HG03354 (cell line): Measurements from ENCODE around the gene NDUFA3.

Experiments used
- ATAC-seq: cut with Tn5 transposase; IDR thresholded peaks from one replicate; pipeline ENCODE4 v1.9.1; 2021; ENCODE audit warnings: mild to moderate bottlenecking; ENCODE audit not compliant: unreplicated experiment, poor library complexity, severe bottlenecking

Gene NDUFA3

DNA sequence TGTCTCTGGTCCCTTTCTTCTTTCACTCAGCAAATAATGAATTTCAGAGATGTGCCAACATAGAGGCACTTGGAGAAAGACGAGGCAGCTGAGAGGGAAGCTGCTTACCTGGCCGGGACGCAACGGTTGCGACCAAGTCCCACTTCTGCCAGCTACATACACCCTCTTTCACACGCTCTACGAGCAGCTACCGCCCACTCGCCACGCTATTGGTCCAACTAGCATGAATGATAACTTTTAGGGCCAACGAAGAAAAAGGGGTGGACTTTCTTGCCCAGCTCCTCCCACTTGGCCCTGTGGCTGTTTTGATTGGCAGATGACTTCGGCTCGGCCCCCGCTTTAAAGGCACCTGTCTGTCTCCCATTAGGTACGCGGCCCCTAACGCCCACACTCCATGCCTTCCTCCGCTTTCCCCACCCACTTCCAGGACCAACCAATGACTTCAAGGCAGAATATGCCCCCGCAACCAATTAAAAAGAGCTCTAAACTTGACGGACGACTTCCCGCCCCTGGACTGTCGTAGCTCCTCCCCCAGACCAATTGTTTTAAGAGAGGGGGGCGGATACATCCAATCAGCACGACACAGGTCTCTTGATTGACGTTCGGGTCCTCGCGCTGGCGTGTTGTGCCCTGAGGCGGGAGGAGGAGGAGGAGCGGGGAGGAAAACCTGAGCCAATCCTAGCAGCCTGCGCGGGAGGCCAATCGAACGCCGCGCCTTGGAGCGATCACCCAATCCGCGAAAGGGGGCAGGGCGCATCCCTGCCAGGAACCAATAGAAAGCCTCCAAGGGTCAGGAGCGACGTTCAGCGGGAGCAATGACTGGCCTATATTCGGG lies 34.4 kb downstream of the NDUFA3 start:
- peak; percentile 83 for ATAC-seq

- ATAC-seq, result no peak
Observed at GRCh38 chr19:54137699-54138488, 35.2 kb downstream of the NDUFA3 start, which contains the start of gene CNOT3. TSS of gene CNOT3 (plus strand) at chr19:54137762. CDS start at chr19:54142979, 5,217 bp downstream.

DNA sequence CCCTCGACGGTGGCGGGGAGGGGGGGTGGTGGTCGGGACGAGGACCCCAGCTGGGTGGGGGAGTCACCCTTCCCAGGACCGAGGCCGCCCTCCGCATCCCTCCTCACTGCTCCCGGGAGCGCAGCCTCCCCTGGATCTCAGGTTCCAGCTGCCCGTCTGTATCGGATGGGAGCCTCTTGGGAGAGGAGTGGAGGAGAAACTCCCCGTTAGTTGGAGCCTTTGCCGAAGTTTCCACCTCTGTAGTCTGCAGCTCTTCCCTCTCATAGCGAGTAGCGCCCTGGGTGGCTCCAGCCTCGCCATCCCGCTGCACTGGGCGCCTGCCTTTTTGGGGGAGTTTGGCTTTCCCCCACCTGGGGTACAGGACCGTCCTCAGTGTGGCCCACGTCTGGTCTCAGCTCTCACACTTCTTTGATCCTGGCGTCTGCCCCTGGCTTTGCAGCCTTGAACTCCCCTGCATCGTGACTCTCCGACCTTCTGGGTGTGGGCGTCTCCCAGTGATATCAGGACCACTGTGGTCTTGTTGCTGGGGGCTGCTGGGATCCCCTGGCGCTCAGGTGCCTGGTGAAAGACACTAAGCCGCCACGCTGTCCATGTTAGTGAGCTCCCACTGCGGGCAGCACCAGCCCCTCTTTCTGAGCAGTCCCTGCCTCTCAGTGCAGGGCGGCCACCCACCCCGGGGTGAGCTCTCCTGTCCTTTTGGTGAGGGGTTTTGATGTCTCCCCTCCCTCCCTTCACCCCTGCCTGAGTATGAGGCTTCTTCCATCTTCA lies 36.0 kb downstream of the NDUFA3 start:
- no peak for ATAC-seq

GRCh38 chr19:54141356-54141755 lies 38.7 kb downstream of the NDUFA3 start:
- no peak for ATAC-seq

DNA sequence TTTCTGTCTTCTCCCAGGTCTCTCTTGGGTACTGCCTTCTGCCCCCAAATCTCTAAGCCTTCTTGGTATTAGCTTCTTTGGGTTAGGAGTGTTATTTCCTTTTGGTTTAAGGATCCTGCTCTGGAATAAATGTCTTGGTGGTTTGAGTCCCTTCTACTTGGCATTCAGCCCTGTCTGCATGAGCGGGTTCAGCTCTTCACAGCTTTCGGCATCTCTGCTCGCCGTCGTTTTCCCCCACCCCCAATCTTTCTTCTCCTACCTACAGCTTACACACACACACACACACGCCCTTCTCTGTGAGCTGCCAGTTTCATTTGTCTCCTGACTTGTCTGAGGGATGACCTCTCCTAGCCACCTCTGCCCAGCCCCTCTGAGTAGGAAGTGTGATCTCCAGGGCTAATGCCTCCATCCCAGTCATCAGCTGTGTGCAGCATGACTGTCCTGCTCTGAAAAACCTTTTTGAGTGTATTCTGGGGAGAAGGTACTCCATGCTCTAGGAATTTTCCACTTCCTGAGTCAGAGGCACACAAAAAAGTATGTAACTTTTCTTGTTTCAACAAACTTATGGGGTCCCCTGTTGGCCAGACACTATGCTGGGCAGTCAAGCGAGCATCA lies 39.6 kb downstream of the NDUFA3 start:
- ATAC-seq, result no peak

GRCh38 chr19:54145541-54146158 lies 43.0 kb downstream of the NDUFA3 start:
- no peak for ATAC-seq

GRCh38 chr19:54147676-54148075 lies 45.0 kb downstream of the NDUFA3 start:
- ATAC-seq, result no peak

- ATAC-seq, result no peak
Observed at GRCh38 chr19:54148158-54148557, 45.5 kb downstream of the NDUFA3 start.

DNA sequence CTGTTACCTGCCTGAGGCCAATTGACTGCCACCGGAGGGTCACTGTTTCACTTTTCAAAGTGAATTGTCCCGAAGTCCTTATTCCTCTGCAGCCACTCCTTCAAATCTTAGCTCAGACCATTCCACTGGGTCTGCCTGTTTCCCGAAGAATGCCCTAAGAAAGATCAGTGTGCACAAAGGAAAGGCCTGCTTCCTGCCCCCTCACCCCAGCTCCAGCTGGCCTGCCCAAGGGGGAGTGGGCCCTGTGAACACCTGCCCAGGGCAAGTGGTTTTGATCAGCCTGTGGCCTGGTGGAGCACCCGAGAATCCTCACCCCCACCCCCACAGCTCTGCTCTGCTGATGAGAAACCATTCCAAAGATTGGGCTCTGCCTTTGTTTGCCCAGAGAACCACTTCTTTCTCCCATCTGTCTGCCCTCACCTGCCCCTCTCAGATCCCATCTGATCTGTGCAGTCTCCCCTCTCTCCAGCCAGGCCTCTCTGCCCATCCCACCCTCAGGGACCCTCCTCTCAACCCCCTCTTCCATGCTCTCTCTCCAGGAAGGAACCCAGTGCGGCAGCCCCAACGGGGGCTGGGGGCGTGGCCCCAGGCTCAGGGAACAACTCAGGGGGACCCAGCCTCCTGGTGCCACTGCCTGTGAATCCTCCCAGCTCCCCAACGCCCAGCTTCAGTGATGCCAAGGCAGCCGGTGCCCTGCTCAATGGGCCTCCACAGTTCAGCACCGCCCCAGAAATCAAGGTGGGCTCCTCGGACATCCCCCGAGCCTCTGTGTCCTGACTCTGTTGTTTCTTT lies 46.6 kb downstream of the NDUFA3 start:
- ATAC-seq, result no peak

GRCh38 chr19:54151362-54152035 lies 48.8 kb downstream of the NDUFA3 start:
- no peak for ATAC-seq

DNA sequence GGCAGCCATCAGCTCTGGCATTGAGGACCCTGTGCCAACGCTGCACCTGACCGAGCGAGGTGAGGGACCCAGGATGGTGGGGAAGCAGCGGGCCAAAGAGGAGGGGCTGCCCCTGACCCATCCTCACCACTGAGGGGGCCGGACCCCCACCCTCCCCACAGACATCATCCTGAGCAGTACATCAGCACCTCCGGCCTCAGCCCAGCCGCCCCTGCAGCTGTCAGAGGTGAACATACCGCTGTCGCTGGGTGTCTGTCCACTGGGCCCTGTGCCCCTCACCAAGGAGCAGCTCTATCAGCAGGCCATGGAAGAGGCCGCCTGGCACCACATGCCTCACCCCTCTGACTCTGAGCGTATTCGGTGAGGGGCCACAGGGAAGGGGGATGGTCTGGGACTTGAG lies 49.6 kb downstream of the NDUFA3 start:
- ATAC-seq, result no peak

DNA sequence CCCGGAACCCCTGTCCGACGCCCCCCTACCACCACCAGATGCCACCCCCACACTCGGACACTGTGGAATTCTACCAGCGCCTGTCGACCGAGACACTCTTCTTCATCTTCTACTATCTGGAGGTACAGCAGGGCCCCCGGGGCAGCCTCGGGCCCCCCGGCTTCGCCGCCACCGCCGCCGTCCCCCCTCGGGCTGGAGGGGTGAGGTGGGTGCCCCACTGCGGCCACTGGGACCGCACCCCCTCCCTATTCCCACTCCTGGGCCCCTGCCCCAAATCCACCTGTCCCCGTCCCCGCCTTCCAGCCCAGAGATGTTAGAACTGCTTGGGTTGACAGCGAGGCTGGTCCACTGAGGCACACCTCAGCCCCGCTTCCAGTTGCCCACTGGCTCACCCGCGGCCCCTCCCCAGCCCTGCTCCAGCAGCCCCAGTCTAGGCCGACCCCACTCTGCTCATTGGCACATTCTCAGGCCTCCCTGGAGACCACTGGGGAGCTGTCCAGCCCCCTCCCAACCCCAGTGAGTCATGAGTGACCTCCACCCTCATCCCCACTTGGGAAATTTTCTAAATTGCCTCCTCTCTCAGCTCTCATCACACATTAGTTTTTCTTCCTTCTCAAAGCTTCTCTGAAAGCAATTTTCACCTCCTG lies 50.3 kb downstream of the NDUFA3 start:
- ATAC-seq, result no peak

DNA sequence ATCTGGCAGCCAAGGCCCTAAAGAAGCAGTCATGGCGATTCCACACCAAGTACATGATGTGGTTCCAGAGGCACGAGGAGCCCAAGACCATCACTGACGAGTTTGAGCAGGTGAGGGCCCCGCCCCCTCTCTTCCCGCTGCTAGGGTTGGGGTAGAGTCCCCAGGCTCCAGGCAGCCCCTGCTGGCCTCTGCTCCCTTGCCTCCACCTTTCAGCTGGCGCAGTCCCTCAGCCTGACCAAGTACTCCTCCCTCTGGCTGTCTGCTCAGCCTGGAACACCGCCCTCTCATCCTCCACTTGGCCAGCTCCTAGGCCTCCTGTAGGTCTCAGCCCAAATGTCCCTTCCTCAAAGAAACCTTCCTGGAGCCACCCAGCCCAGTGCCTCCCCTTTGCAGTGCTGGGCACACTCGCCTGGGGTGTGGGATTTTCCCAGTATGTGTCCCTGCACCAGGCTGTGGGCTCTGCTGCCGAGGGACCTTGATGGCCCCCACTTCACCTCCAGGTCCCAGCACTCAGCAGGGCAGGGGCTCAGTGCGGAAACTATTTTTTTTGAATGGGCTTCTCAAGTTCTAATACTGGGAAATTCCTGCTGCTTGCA lies 51.2 kb downstream of the NDUFA3 start:
- no peak for ATAC-seq

DNA sequence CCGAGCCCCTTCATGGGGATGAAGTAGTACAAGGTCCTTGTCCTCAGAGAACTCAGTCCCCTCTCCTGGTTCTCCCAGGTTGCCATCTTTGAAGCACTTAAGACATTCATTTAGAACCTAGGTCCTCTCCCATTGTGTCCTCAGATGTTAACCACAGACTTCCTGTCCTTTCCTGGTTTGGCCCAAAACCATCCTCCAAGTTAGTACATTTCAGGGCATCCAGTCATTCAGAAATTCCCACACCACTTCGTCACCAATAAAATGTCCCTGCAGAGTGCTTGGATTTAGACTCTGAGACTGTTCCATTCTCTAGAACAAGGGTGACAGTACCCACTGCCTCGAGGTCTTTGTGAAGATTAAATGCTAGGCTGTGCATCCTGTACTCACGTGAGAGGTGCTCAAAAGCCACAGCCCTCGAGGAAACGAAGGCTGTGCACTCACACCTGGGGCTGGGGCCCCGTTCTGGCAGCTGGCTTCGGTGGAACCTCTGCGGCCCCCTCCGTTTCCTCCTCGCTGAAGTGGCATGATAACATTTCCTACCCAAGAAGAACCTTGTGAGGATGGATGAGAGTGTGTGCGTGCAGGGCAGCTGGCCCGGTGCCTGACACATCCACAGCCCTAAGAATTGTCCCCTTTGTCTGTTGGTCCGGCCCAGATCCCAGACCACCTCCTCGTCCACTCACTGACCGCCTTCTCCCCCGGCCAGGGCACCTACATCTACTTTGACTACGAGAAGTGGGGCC lies 52.1 kb downstream of the NDUFA3 start:
- ATAC-seq, result no peak

DNA sequence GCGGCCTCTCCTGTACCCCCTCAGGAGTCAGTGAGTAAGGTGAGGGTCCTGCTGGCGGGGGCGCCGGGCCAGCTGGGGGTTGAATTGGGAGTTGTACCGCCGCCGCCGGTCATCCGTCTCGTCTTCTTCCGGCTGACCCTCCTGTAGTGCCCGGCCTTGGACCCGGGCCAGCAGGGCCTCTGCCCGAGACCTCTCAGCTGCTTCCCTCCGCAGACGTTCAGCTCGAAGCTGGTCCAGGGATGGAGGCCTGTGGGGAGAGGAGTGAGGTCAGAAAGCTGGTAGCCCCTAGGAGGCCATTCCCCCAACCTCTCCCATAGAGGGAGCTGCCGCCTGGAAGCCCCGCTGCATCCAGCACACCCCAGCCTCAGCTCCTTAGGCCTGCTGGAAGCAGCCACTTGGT lies 53.0 kb downstream of the NDUFA3 start:
- no peak for ATAC-seq

- ATAC-seq, result no peak
Observed at GRCh38 chr19:54156490-54156889, 53.8 kb downstream of the NDUFA3 start.

DNA sequence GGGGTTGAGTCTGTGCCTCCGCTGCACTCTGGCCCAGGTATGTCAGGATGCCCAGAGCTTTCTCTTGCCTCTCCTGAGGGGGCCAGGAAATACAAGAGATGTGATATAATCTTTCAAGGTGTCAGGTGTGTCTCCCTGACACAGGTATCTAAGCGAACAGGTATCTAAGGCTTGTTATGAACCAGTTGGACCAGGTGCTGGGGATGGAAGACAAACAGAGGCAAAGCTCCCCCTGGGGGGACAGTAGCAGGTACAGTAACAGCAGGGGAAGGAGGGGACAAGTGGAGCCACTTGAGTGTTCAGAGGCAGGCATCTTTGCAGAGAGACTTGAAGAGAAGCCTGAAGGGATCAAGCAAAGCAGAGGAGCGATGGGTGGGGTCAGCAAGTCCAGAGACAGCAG lies 54.3 kb downstream of the NDUFA3 start:
- ATAC-seq, result no peak
